DMS53 (cell line): ENCODE data around the gene PAX7.
"Not testable (repeated sequence)": the region's sequence is repeated elsewhere in the genome, so short reads cannot be mapped to it uniquely, and the experiment has no call there.

ENCODE experiments used
- DNase-seq: peaks from one replicate; lab custom pipeline; 2025; lab: John Stamatoyannopoulos, UW

The PAX7 gene

DNA sequence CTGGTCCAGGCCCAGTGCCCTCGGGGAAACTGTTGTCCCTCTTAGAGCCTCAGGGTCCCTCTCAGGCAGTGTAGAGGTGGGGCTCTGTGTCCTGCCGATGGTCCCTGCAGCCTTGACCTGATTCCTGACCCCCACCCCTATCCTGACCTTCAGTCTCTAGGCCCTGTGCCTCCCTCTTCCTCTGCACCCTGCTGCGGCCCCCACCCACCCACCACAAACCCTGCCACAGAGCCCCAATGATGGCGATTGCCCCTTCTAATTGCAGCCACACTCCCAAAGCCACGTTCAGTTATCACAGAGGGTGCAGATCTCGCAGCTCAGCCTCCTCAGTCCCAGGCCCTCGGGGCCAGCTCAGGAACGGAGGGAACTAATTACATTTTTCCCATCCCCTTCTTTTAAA lies 99.7 kb downstream of the PAX7 start:
- no peak for DNase-seq

DNA sequence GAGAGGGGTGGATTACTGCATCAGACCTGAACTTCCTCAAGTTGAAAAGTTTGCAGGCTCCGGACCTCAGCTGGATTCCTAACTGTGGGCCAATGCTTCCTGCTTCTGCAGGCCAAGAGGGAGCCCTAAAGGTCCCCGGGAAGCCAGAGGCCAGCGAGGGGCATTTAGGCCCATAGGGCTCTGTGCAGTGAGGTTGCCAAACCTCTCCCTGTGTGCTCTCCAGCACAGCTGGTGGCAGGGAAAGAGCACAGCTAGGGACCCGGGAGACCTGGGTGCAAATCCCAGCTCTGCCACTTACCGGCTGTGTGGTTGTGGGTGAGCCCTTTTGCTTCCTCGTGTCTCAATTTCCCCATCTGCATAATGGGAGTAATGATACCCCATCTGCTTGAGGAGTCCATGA lies 100.5 kb downstream of the PAX7 start:
- no peak for DNase-seq

DNA sequence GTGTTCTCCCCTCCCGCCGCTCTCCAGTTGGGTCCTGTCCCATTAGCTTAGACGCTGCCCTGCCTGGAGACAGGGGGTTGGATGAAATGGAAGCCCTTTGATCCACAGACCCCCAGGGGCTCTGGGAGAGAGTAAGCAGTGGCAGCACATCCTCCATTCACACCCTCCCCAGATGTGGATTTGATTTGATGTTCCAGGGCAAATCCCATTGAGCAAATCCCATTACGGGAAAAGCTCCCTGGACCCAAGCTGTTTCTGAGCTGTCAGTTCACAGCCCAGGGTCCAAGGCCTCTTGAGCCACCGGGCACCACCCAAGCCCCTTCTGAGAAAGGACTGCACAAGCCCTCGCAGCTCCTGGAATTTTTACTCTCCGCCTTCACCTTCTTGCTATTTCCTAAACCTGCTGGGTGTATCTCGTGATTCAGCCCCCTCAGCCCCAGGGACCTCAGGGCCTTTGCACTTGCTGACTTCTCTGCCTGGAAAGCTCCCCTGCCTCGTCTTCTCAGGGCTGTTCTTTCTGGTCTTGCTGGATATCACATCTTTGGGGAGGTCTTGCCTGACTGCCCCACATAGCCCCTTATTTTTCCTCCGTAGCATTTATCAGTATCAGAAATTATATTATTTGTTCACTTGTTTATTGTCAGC lies 101.1 kb downstream of the PAX7 start:
- DNase-seq, result no peak

DNA sequence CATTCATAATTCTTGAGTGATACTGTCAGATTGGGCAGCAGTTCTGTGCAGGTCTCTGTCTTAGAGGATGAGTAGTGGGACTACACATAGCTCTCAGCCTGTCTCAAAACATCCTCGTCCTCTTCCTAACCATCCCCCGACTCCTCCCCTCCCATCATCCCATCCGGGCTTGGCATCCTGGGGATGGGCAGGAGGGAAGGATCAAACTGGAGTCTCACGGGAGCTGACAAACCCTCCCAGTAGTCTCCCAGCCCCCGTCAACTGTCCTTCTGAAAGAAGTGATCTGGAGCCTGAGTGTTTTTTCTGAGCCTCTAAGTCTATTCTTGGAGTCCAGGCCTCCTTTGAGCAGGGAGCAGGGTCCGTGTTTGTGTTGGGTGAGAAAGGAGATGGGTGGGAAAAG lies 102.0 kb downstream of the PAX7 start:
- DNase-seq, result no peak

DNA sequence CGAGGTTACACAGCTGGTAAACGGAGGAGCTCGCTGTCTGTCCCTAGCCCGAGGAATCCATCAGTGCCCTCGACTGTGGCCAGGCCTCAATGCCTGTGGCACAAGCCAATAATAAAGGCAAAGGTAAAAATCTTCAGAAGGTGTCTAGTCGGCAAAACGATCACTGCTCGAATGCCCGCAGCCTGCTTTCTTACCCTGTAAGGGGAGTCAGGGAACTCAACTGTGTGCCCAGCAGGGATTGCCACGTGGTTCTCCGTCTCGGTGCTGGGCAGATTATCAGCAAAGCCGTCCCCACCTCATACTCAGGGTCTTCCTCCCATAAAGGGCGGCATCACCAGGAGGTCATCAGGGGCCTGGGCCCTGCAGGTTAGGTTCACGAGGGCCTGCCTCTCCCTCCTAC lies 103.4 kb downstream of the PAX7 start:
- DNase-seq, result no peak

DNA sequence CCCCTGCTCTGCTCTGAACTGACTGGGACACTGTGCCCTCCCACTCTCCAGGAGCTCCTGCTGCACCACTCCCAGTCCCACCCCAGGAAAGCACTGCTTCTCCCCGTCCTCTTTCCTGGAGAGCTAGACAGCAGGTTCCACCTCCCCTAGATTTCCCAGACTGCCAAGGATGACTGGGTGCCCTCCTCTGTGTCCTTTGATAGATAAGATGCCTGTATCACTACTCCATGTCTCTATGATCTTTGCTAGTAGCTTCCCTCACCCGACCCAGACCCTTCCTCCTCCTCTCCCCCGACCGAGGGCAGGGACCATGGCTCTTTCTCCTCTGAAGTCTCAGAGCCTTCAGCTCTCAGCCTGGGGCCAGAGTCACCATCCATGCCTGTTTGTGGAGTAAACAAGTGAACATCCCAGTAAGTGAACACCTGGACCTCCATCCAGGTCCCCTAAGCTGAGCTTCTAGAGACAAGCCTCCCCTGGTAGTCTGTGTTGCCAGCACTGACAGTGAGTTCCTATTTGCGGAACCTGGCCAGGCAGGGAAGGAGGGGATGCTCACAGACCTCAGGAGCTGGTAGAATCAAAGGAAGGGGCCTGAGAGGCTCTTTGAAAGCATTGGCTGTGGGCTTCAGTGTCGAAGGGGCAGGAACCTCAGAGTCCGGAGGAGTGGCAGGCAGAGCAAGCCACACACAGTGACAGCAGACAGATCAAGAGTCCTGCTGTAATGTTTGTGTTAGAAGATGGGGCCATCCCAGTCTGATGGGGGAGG lies 104.0 kb downstream of the PAX7 start:
- DNase-seq, result no peak

DNA sequence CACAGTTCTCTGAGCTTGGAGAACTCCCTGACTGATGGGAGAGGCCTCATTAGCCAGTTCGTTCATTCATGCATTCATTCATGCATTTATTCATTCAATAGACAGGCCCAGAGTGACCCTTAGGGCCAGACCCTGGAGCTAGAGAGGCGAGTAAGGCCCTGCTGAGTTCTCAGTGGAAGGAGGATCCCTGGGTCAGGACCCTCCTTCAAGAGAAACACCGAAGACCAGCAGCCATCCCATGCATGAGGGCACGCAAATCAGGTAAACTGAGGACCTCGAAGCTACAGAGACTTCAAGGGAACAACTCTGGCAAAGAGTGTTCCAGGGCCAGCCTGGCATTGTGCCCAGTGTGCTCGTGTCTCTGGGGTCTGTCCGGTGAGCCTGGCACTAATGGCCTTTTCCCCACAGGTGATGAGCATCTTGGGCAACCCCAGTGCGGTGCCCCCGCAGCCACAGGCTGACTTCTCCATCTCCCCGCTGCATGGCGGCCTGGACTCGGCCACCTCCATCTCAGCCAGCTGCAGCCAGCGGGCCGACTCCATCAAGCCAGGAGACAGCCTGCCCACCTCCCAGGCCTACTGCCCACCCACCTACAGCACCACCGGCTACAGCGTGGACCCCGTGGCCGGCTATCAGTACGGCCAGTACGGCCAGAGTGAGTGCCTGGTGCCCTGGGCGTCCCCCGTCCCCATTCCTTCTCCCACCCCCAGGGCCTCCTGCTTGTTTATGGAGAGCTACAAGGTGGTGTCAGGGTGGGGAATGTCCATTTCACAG lies 104.8 kb downstream of the PAX7 start:
- DNase-seq, result no peak

DNA sequence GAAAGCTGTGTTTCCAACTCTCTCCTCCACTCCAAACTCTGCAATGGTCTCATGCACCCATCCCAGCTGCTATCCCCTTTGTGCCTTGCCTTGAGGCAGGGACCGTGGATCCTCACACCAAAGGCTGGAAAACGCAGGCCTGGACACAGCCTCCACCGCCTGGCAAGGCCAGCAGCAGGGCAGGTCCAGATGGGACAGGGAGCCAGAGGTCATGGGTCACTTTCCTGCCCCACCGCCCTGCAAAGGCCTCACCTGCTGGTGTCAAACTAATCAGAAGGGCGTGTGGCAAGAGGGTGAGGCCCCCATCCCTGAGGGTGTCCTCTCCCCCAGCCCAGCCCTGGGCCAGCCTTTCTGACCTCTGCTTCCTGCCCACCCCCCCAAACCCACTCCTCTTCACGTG lies 106.3 kb downstream of the PAX7 start:
- DNase-seq, result no peak

DNA sequence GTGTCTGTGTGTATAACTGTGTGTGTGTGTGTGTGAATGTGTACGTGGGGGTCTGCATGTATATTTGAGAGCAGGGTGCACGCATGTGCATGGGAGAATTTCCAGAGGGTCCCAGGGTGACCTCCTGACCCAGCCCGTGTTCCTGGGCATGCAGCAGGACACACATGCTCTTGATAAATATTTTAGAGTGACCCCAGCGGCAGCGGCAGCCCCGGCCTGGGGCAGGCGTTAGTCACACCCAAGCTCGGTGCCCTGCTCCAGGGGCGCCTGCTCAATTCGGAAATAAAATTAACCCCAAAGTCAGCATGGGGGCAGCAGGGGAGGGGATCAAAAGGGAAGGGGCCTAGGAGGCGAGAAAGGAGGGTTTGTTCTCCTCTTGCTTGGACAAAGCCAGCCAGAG lies 107.5 kb downstream of the PAX7 start:
- no peak for DNase-seq

DNA sequence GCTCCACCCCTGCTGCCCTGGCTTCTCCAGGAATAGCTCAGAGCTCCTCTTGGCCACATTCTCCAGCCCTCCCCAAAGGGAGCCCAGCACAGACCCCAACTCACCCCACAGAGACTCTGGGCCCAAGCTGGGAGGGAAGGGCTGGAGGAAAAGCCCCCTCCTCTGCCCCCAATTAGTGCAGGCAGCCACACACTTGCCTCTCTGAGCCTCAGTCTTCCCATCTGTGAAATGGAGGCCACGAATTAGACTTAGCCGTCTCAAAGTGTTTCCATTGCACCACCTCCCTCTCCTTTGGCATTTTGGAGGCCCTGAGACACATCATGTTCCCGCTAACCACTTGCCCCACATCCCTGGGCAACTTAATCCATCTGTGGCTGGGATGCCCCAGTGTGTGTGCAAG lies 108.0 kb downstream of the PAX7 start:
- no peak for DNase-seq

DNA sequence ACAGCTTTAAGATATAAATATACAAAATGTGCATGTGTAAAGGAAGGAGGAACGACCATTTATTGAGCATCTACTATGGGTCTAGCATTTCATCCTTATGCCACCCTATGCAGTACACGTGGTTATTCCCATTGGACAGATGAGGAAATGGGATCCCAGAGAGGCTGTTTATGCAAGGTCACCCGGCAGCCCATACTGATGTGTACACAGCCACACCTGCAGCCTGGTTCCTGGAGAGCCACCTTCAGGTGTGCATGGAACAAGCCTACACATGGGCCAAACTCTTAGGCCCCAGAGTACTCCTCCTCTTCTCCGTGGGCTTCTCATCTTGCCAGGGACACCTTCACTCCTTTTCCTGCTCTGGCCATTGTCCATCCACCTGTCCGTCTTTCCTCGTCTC lies 108.8 kb downstream of the PAX7 start:
- DNase-seq, result no peak

DNA sequence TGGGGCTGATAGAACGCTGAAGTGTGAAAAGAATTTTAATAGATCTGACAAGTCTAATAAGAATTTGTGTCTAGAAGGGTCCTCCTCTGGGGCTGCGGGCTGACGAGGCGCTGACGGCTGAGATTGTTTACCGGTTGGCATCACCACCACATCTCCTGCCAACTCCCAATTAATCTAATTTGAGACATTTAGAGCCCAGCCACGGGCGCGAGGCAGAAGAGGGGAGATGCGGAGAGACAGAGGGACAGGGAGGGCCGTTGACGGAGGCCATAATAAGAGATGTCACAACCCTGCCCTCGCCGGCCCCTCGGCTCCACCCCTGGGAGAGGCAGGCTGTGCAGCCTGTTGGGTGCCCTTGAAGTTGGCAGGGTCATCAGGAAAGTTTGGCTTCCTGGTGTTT lies 109.3 kb downstream of the PAX7 start:
- no peak for DNase-seq

DNA sequence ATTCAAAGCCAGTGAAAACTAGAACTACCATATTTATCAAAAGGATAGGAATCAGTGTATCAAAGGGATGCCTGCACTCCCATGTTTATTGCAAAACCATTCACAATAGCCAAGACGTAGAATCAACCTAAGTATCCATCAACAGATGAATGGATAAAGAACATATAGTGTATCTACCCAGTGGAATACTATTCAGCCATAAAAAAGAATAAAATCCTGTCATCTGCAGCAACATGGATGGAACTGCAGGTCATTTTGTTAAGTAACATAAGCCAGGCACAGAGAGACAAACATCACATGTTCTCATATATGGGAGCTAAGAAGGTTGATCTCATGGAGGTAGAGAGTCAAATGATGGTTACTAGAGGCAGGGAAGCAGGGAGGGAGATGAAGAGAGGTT lies 110.0 kb downstream of the PAX7 start:
- DNase-seq, result no peak

DNA sequence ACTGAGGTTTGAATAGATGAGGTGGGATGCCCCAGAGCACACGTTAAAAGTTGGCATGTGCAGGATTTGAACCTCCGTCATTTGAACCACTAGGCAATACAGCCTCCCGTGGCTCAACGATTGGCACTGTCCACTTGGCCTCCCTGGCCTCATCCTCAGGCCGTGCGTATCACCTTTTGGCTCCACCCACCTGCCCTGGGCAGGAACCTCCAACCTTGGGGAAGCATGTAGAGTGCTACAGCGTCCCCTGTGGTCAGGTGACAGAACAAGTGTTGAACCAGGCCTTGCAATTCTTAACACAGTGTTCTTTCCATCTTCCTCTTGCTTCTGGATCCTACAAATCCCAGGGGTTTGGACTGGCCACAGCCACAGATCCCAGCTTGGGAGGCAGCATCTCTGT lies 112.6 kb downstream of the PAX7 start:
- peak; percentile 18 for DNase-seq

DNA sequence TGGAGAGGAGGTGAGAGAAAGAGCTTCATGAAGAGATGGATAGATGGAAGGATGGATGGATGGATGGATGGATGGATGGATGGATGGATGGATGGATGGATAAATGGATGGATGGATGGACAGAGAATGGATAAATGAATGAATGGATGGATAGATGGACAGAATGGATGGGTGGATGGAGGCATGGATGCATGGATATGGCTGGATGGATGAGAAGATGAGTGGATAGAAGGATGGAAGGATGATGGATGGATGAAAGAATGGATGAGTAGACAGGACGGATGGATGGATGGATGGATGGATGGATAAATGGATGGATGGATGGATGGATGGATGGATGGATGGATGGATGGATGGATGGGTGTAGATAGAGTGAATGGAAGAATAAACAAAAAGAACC lies 113.7 kb downstream of the PAX7 start:
- not testable (repeated sequence) for DNase-seq

DNA sequence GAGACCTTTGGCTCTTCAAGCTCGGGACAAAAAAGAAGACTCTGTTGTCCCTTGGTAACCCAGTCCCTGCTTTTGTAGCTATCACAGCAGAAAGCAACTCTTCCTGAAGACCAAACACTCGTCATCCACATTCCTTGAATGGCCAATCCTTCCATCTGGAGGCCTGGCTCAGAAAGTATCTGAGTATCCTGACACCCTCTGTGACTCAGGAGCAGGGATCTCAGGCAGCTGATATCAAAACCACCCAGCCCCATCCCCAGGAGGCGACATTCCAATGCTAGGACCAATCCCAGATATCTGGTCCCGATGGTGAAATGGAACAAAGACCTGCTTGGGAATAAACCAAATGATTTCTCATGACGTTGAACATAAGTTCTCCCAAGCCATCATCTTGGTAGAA lies 116.3 kb downstream of the PAX7 start:
- no peak for DNase-seq

DNA sequence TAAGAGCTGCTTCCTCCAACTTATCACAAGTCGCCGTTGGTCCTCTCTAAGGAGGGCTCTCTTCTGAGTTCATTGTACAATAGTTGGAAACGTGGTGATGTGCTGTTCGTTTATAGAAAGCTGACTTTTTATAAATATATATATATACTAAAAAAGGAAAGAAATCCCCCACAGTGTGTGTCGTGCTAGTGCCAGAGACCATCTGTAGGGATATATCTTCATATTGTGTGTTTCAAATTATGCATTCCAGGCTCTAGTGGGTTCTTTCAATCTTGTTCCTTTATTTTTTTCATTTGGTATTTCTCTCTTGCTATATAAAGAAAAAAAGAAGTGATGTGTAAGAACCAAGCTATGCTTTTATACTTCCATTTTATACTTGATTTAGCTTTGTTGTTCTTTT lies 117.0 kb downstream of the PAX7 start:
- DNase-seq, result no peak

DNA sequence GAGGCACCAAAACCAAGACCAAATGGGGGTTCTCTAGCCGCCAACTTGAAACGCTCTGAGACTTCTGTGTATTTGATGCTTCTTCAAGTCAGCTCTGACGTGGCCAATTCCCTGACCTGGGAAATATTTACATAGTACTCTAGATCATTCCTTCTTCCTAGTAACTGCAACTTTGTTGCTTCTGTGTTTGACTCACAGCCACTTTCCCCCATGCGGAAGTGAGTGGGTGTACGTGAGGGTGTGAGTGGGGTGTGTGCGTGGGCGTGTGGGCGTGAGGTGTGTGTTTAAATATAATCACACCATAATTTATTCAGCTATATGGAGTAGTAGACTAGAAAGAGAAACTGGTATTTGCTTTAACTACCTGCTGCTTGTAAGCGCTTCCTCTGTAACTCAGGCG lies 117.8 kb downstream of the PAX7 start:
- no peak for DNase-seq

DNA sequence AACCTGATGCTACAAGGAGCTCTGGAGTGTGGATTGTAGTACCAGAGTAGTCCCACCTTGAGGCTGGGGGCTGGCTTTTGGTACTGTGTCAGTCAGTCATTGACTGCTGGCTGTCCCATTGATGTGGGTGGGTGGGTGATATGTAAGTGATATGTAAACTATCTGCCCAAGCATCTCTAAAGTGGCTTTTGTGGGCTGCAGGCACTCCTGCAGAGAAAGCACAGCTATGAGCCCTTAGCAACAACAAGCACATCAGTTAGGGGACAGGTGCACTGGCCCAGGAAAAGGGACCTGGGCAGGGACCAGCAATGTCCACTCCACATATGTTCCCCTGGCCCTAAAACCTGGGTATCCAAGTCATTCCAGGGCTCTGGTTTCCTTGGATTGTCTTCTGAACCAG lies 118.9 kb downstream of the PAX7 start:
- DNase-seq, result no peak

DNA sequence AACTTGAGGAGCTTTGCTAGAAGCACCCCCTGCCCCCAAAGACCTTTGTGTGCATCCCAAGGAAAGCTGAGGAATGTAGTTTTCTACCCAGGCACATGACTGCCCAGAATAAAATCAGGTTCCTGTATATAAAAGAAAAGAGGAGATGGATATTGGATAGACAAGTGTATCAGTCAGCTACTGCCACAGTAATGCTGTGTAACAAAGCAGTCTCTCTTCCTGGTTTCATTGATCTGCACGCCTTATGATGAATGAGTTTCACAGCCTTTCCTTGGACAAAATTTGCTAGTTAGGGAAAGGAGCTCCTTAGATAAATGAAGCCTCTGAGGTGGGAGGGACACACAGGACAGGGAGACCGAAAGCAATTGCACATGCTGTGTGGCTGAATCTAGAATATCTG lies 120.0 kb downstream of the PAX7 start:
- DNase-seq, result no peak

DNA sequence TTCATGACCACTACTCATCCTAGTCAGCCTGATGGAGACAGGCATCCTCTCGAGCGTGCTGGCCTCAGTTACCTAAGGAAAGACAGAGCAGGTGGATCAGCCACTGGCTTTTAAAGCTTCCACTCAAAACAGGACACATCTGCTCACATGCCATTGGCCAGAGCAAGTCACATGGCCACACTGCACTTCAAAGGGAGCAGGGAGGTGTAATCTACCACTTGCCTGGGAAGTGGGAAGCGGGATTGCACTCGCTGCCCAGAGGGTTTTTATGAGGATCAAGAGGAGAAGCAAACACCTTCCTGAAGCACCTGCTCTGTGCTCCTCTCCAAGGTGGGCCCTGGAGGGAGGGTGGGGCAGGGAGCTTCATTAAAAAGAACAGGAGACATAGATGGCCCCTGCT lies 120.8 kb downstream of the PAX7 start:
- peak; percentile 62 for DNase-seq

DNA sequence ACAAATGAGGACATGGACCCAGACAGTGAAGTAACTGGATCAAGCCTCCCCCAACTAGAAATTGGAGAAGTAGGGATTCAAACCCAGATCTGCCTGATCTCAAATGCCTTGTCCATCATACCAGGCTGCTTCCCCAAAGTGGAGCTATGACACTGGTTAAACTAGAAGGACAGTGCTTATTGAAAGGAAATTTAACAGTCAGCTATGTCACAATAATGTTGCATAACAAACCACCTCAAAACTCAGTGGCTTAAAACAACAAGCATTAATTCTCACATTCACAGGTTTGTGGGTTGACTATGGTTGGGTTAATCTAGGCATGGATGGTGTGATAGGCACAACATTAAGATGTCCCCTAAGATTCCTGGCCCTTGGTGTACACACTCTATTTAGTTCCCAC lies 121.8 kb downstream of the PAX7 start:
- DNase-seq, result no peak

DNA sequence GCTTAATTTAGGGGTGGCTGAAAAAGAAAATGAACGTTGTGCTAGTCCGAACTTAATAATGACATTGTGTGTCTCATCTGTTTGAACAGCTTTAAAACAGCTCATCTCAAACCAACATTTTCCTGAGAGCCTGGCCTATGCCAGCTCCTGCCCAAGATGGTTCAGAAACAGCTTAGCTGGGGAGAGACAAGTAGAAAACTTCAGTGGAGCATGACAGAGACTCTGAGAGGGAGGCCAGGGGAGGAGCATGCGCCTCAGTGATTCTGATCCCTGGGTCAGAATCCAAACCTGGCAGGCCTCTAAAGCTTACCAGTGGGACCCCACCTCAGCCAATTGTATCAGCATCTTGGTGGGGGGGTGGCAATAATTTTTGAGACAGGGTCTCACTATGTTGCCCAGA lies 129.5 kb downstream of the PAX7 start:
- no peak for DNase-seq
